ENCODE measurements around the gene TYRP1. TPM values are rescaled to one million over a fixed set of nuclear protein-coding genes. Genes with fewer than 3 reads are reported as not detected.

The TYRP1 gene
- total RNA-seq, 1 experiment from 2014 or later, result 0.15 TPM

- Histone ChIP-seq H2AFZ (ENCODE audit: low read length) (no peak overlapping the region), H3K36me3 (ENCODE audit: insufficient read depth, low read length) (no peaks in the 10 kb centered on the region), H3K4me3 (ENCODE audit: low read length) (no peak overlapping the region), H3K9me3 (ENCODE audit: low read length) (no peaks in the 10 kb centered on the region; the same call in 1 of the 2 replicates), H3K4me2 (ENCODE audit: low read depth, low read length, poor library complexity, severe bottlenecking) (no peak overlapping the region), H3K4me1 (ENCODE audit: low read length) (no peaks in the 10 kb centered on the region), H3K79me2 (ENCODE audit: low read length) (no peaks in the 10 kb centered on the region), H4K20me1 (ENCODE audit: insufficient read depth, low read depth, low read length) (no peaks in the 10 kb centered on the region), H3K9ac (ENCODE audit: low read length) (no peak overlapping the region), H3K27me3 (ENCODE audit: low read length) (no peaks in the 10 kb centered on the region), H3K9me2 (replicated peaks; ENCODE audit: insufficient read depth, low read length) (no peaks in the 10 kb centered on the region), H3K27ac (ENCODE audit: low read length) (no peak overlapping the region)
- DNase-seq, result no peak
Measured at GRCh38 chr9:12698266-12698665, 5.1 kb downstream of the TYRP1 start.

GRCh38 chr9:12698986-12699385 lies 5.8 kb downstream of the TYRP1 start:
- Histone ChIP-seq H3K36me3 (ENCODE audit: insufficient read depth, low read length) (no peaks in the 10 kb centered on the region), H2AFZ (ENCODE audit: low read length) (no peak overlapping the region), H3K27ac (ENCODE audit: low read length) (no peak overlapping the region), H3K4me2 (ENCODE audit: low read depth, low read length, poor library complexity, severe bottlenecking) (no peak overlapping the region), H3K4me3 (ENCODE audit: low read length) (no peak overlapping the region), H3K9ac (ENCODE audit: low read length) (no peak overlapping the region), H3K27me3 (ENCODE audit: low read length) (no peaks in the 10 kb centered on the region), H3K79me2 (ENCODE audit: low read length) (no peaks in the 10 kb centered on the region), H3K9me2 (replicated peaks; ENCODE audit: insufficient read depth, low read length) (no peaks in the 10 kb centered on the region), H4K20me1 (ENCODE audit: insufficient read depth, low read depth, low read length) (no peaks in the 10 kb centered on the region), H3K9me3 (ENCODE audit: low read length) (no peaks in the 10 kb centered on the region; the same call in 1 of the 2 replicates), H3K4me1 (ENCODE audit: low read length) (no peaks in the 10 kb centered on the region)
- DNase-seq, result no peak

- H4K20me1 ChIP-seq (ENCODE audit: insufficient read depth, low read depth, low read length), result no peaks in the 10 kb centered on the region
- H3K36me3 ChIP-seq (ENCODE audit: insufficient read depth, low read length), result no peaks in the 10 kb centered on the region
- no peak overlapping the region for H3K4me3 ChIP-seq (ENCODE audit: low read length)
- H3K27ac ChIP-seq (ENCODE audit: low read length), result no peak overlapping the region
- H2AFZ ChIP-seq (ENCODE audit: low read length), result no peak overlapping the region
- no peak for DNase-seq
- no peaks in the 10 kb centered on the region; the same call in 1 of the 2 replicates for H3K9me3 ChIP-seq (ENCODE audit: low read length)
- H3K4me1 ChIP-seq (ENCODE audit: low read length), result no peaks in the 10 kb centered on the region
- no peak overlapping the region for H3K4me2 ChIP-seq (ENCODE audit: low read depth, low read length, poor library complexity, severe bottlenecking)
- H3K27me3 ChIP-seq (ENCODE audit: low read length), result no peaks in the 10 kb centered on the region
- H3K79me2 ChIP-seq (ENCODE audit: low read length), result no peaks in the 10 kb centered on the region
- no peak overlapping the region for H3K9ac ChIP-seq (ENCODE audit: low read length)
- no peaks in the 10 kb centered on the region for H3K9me2 ChIP-seq (replicated peaks; ENCODE audit: insufficient read depth, low read length)
Measured at GRCh38 chr9:12699529-12699928, 6.3 kb downstream of the TYRP1 start.

- Histone ChIP-seq H3K9me2 (replicated peaks; ENCODE audit: insufficient read depth, low read length) (no peaks in the 10 kb centered on the region), H3K27ac (ENCODE audit: low read length) (no peak overlapping the region), H3K4me2 (ENCODE audit: low read depth, low read length, poor library complexity, severe bottlenecking) (no peak overlapping the region), H3K4me1 (ENCODE audit: low read length) (no peaks in the 10 kb centered on the region), H3K9ac (ENCODE audit: low read length) (no peak overlapping the region), H3K36me3 (ENCODE audit: insufficient read depth, low read length) (no peaks in the 10 kb centered on the region), H4K20me1 (ENCODE audit: insufficient read depth, low read depth, low read length) (no peaks in the 10 kb centered on the region), H3K9me3 (ENCODE audit: low read length) (no peaks in the 10 kb centered on the region; the same call in 1 of the 2 replicates), H2AFZ (ENCODE audit: low read length) (no peak overlapping the region), H3K27me3 (ENCODE audit: low read length) (no peaks in the 10 kb centered on the region), H3K4me3 (ENCODE audit: low read length) (no peak overlapping the region), H3K79me2 (ENCODE audit: low read length) (no peaks in the 10 kb centered on the region)
- no peak for DNase-seq
Measured at GRCh38 chr9:12701126-12701525, 7.9 kb downstream of the TYRP1 start.

- H3K4me2 ChIP-seq (ENCODE audit: low read depth, low read length, poor library complexity, severe bottlenecking), result no peak overlapping the region
- H4K20me1 ChIP-seq (ENCODE audit: insufficient read depth, low read depth, low read length), result no peaks in the 10 kb centered on the region
Measured at GRCh38 chr9:12702160-12702758, 9.1 kb downstream of the TYRP1 start.

GRCh38 chr9:12703996-12704395 lies 10.8 kb downstream of the TYRP1 start:
- Histone ChIP-seq H3K36me3 (ENCODE audit: insufficient read depth, low read length) (no peaks in the 10 kb centered on the region), H3K27ac (ENCODE audit: low read length) (no peak overlapping the region), H4K20me1 (ENCODE audit: insufficient read depth, low read depth, low read length) (no peaks in the 10 kb centered on the region), H3K4me3 (ENCODE audit: low read length) (no peak overlapping the region), H3K79me2 (ENCODE audit: low read length) (no peaks in the 10 kb centered on the region), H3K9me2 (replicated peaks; ENCODE audit: insufficient read depth, low read length) (no peaks in the 10 kb centered on the region), H3K9me3 (ENCODE audit: low read length) (no peaks in the 10 kb centered on the region; the same call in 1 of the 2 replicates), H3K4me2 (ENCODE audit: low read depth, low read length, poor library complexity, severe bottlenecking) (no peak overlapping the region), H3K27me3 (ENCODE audit: low read length) (no peaks in the 10 kb centered on the region), H2AFZ (ENCODE audit: low read length) (no peak overlapping the region), H3K9ac (ENCODE audit: low read length) (no peak overlapping the region), H3K4me1 (ENCODE audit: low read length) (no peaks in the 10 kb centered on the region)
- no peak for DNase-seq

More at GRCh38 chr9:12702160-12702758, 9.1 kb downstream of the TYRP1 start:
- H3K27me3 ChIP-seq (ENCODE audit: low read length), result no peaks in the 10 kb centered on the region
- no peaks in the 10 kb centered on the region for H3K79me2 ChIP-seq (ENCODE audit: low read length)
- H3K4me3 ChIP-seq (ENCODE audit: low read length), result no peak overlapping the region
- H2AFZ ChIP-seq (ENCODE audit: low read length), result no peak overlapping the region
- no peaks in the 10 kb centered on the region; the same call in 1 of the 2 replicates for H3K9me3 ChIP-seq (ENCODE audit: low read length)
- H3K9me2 ChIP-seq (replicated peaks; ENCODE audit: insufficient read depth, low read length), result no peaks in the 10 kb centered on the region
- H3K9ac ChIP-seq (ENCODE audit: low read length), result no peak overlapping the region
- no peaks in the 10 kb centered on the region for H3K4me1 ChIP-seq (ENCODE audit: low read length)
- H3K36me3 ChIP-seq (ENCODE audit: insufficient read depth, low read length), result no peaks in the 10 kb centered on the region
- no peak for DNase-seq
- no peak overlapping the region for H3K27ac ChIP-seq (ENCODE audit: low read length)

- no peaks in the 10 kb centered on the region for H4K20me1 ChIP-seq (ENCODE audit: insufficient read depth, low read depth, low read length)
- H3K9ac ChIP-seq (ENCODE audit: low read length), result no peak overlapping the region
- H3K4me3 ChIP-seq (ENCODE audit: low read length), result no peak overlapping the region
- no peaks in the 10 kb centered on the region for H3K4me1 ChIP-seq (ENCODE audit: low read length)
- 0 out of 2 replicates have a peak, but pooled peaks cover 3% of the 10 kb centered on the region for H3K9me2 ChIP-seq (replicated peaks; ENCODE audit: insufficient read depth, low read length)
- H3K79me2 ChIP-seq (ENCODE audit: low read length), result no peaks in the 10 kb centered on the region
- H3K4me2 ChIP-seq (ENCODE audit: low read depth, low read length, poor library complexity, severe bottlenecking), result no peak overlapping the region
- H3K27ac ChIP-seq (ENCODE audit: low read length), result no peak overlapping the region
- H3K27me3 ChIP-seq (ENCODE audit: low read length), result no peaks in the 10 kb centered on the region
- DNase-seq, result no peak
- no peak overlapping the region for H2AFZ ChIP-seq (ENCODE audit: low read length)
- H3K36me3 ChIP-seq (ENCODE audit: insufficient read depth, low read length), result no peaks in the 10 kb centered on the region
- H3K9me3 ChIP-seq (ENCODE audit: low read length), result no peaks in the 10 kb centered on the region; the same call in 1 of the 2 replicates
Measured at GRCh38 chr9:12705738-12706391, 12.7 kb downstream of the TYRP1 start.

GRCh38 chr9:12708562-12709298 lies 15.5 kb downstream of the TYRP1 start:
- Histone ChIP-seq H3K4me3 (ENCODE audit: low read length) (no peak overlapping the region), H3K4me1 (ENCODE audit: low read length) (no peaks in the 10 kb centered on the region), H4K20me1 (ENCODE audit: insufficient read depth, low read depth, low read length) (no peaks in the 10 kb centered on the region), H2AFZ (ENCODE audit: low read length) (no peak overlapping the region), H3K27ac (ENCODE audit: low read length) (no peak overlapping the region), H3K4me2 (ENCODE audit: low read depth, low read length, poor library complexity, severe bottlenecking) (no peak overlapping the region), H3K79me2 (ENCODE audit: low read length) (no peaks in the 10 kb centered on the region), H3K9me2 (replicated peaks; ENCODE audit: insufficient read depth, low read length) (0 out of 2 replicates have a peak, but pooled peaks cover 3% of the 10 kb centered on the region), H3K9me3 (ENCODE audit: low read length) (no peaks in the 10 kb centered on the region; the same call in 1 of the 2 replicates), H3K36me3 (ENCODE audit: insufficient read depth, low read length) (no peaks in the 10 kb centered on the region), H3K9ac (ENCODE audit: low read length) (no peak overlapping the region), H3K27me3 (ENCODE audit: low read length) (no peaks in the 10 kb centered on the region)
- no peak for DNase-seq

Measured in Karpas-422 (cell line).